ENCODE results near the gene SLX9. TPM values are rescaled to one million over a fixed set of nuclear protein-coding genes. Genes with fewer than 3 reads are reported as not detected.

SLX9 gene
- total and polyA plus RNA-seq, 2 donors (not counting 3 experiments of a cell fraction or from before 2014, with no cell fraction given), result 27.0 to 50.6 TPM

GRCh38 chr21:44901391-44902074 lies 38.3 kb upstream of the SLX9 start:
- H3K4me2 ChIP-seq (ENCODE audit: insufficient read depth, low read length), result no peak overlapping the region
- no peaks in the 10 kb centered on the region for H4K20me1 ChIP-seq (replicated peaks; ENCODE audit: control insufficient read depth, extremely low read depth, insufficient read depth, low read length)
- intact Hi-C loops (cut with micrococcal nuclease) (no loop called here), dilution Hi-C loops (cut with MboI; ENCODE audit: extremely low pct_ligation_motif_present, low sequenced_read_pairs) (no loop called here)
- no peaks in the 10 kb centered on the region for H3K36me3 ChIP-seq (ENCODE audit: control insufficient read depth in 2 of 2, extremely low read depth in 1 of 2, insufficient read depth in 2 of 2, low read length in 2 of 2)
- ChIA-PET POLR2A (no interaction called here), CTCF (interaction anchor here (0.9 to 1.9 kb wide), 3 partner anchors 9 to 235 kb away, joined by 3 to 5 read pairs (median 3); no protein-coding TSS in a partner anchor)
- H3K27ac ChIP-seq (ENCODE audit: insufficient read depth, low read depth, low read length), result no peak overlapping the region
- no peak overlapping the region for H3K9ac ChIP-seq (replicated peaks; ENCODE audit: extremely low read depth, insufficient read depth, low read length)
- FAIRE-seq (no peak), DNase-seq (ENCODE audit: low read depth, low spot score) (no peak)
- no peaks in the 10 kb centered on the region for H3K4me1 ChIP-seq (ENCODE audit: control insufficient read depth, extremely low read depth, insufficient read depth, low read length)
- no peak overlapping the region for H3K4me3 ChIP-seq (replicated peaks in 1 of 3; ENCODE audit: insufficient read depth in 1 of 3, low read depth in 1 of 3, low read length in 3 of 3)
- no peak for TF ChIP-seq POLR2A (IDR thresholded peaks at IDR 0.05; ENCODE audit: low read depth, low read length)
- no peak for TF ChIP-seq POLR2AphosphoS5 (IDR thresholded peaks at IDR 0.05; ENCODE audit: insufficient read depth, low read depth, low read length)
- TF ChIP-seq EZH2 (IDR thresholded peaks at IDR 0.05; ENCODE audit: borderline replicate concordance, low read depth, low read length, severe bottlenecking), result no peak
- no peak for TF ChIP-seq CTCF (IDR thresholded peaks at IDR 0.05; ENCODE audit: extremely low read depth in 1 of 2, insufficient read depth in 1 of 2, low read depth in 1 of 2, low read length in 2 of 2)
- no peak for TF ChIP-seq FOS (IDR thresholded peaks at IDR 0.05; ENCODE audit: borderline replicate concordance, insufficient read depth, low read length)
- no peak for TF ChIP-seq MYC (IDR thresholded peaks at IDR 0.05; ENCODE audit: low read depth, low read length)
- TF ChIP-seq MAX (IDR thresholded peaks at IDR 0.05; ENCODE audit: insufficient read depth, insufficient read length), result no peak
- TF ChIP-seq JUN (IDR thresholded peaks at IDR 0.05; ENCODE audit: borderline replicate concordance, insufficient read depth, insufficient read length, low read depth), result no peak
- no peak for TF ChIP-seq GATA2 (IDR thresholded peaks at IDR 0.05; ENCODE audit: insufficient read depth, insufficient read length, low read depth, low read length)
- no peaks in the 10 kb centered on the region for H3K9me3 ChIP-seq (replicated peaks; ENCODE audit: control insufficient read depth, insufficient read depth, low read length)
- no peaks in the 10 kb centered on the region for H3K79me2 ChIP-seq (ENCODE audit: control insufficient read depth, insufficient read depth, low read length)
- H3K27me3 ChIP-seq (ENCODE audit: control insufficient read depth in 2 of 2, insufficient read depth in 2 of 2, low read length in 2 of 2), result no peaks in the 10 kb centered on the region
- no TSS peak for BruUV-seq (replicated peaks)
- H2AFZ ChIP-seq (ENCODE audit: low read depth, low read length), result no peak overlapping the region
- no peaks in the 10 kb centered on the region for H3K9me1 ChIP-seq (replicated peaks; ENCODE audit: control insufficient read depth, extremely low read depth, insufficient read depth, low read length)

Data from endothelial cell of umbilical vein (primary cell).